ENCODE measurements around the gene DBNDD1.
A peak's percentile ranks its signal among the peaks of the same experiment; 100 is the strongest.

Gene DBNDD1

GRCh38 chr16:89962754-89963498 lies 56.3 kb downstream of the DBNDD1 start:
- Histone ChIP-seq H3K27ac (peak overlapping the region; percentile 33), H3K27me3 (no peaks in the 10 kb centered on the region), H3K4me1 (ENCODE audit: control insufficient read depth in 1 of 2, insufficient read depth in 1 of 2, low read depth in 1 of 2, low read length in 1 of 2) (peaks cover 37 to 42% of the 10 kb centered on the region in 2 experiments), H3K36me3 (peaks cover 96% of the 10 kb centered on the region), H3K9me3 (no peaks in the 10 kb centered on the region), H3K4me3 (ENCODE audit: low read depth in 1 of 2, low read length in 1 of 2) (no peak overlapping the region)
- TF ChIP-seq, protein P1, sequence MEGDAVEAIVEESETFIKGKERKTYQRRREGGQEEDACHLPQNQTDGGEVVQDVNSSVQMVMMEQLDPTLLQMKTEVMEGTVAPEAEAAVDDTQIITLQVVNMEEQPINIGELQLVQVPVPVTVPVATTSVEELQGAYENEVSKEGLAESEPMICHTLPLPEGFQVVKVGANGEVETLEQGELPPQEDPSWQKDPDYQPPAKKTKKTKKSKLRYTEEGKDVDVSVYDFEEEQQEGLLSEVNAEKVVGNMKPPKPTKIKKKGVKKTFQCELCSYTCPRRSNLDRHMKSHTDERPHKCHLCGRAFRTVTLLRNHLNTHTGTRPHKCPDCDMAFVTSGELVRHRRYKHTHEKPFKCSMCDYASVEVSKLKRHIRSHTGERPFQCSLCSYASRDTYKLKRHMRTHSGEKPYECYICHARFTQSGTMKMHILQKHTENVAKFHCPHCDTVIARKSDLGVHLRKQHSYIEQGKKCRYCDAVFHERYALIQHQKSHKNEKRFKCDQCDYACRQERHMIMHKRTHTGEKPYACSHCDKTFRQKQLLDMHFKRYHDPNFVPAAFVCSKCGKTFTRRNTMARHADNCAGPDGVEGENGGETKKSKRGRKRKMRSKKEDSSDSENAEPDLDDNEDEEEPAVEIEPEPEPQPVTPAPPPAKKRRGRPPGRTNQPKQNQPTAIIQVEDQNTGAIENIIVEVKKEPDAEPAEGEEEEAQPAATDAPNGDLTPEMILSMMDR (IDR thresholded peaks at IDR 0.05) = no peak

- H3K36me3 ChIP-seq = peaks cover 93% of the 10 kb centered on the region
These were observed 57.3 kb downstream of the DBNDD1 start for GRCh38 chr16:89961920-89962319.

DNA sequence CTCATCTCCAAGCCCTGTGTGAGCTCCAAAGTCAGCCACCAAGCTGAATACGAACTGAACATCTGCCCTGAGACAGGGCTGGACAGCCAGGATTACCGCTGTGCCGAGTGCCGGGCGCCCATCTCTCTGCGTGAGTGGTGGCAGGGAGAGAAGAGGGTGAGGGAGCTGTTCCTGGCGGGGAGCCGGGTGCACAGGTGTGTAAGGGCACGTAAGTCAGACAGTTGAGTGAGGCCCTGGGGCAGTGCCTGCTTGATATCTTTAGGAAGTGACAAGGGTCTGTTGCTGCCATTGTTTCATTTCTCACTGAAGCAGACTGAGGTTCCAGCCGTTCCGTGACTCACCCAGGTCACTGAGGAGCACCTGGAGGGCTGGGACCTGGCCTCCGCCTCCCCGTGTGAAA lies 58.3 kb downstream of the DBNDD1 start:
- H3K27ac ChIP-seq = no peak overlapping the region
- H3K4me3 ChIP-seq (ENCODE audit: low read depth in 1 of 2, low read length in 1 of 2) = no peak overlapping the region
- TF ChIP-seq, protein P1 (IDR thresholded peaks at IDR 0.05) = no peak
- peaks cover 84% of the 10 kb centered on the region for H3K36me3 ChIP-seq
- H3K27me3 ChIP-seq = no peaks in the 10 kb centered on the region
- H3K4me1 ChIP-seq (ENCODE audit: control insufficient read depth in 1 of 2, insufficient read depth in 1 of 2, low read depth in 1 of 2, low read length in 1 of 2) = peaks cover 41 to 42% of the 10 kb centered on the region in 2 experiments
- no peaks in the 10 kb centered on the region for H3K9me3 ChIP-seq

More at GRCh38 chr16:89961920-89962319, 57.3 kb downstream of the DBNDD1 start:
- Histone ChIP-seq H3K4me1 (ENCODE audit: control insufficient read depth in 1 of 2, insufficient read depth in 1 of 2, low read depth in 1 of 2, low read length in 1 of 2) (peaks cover 37 to 42% of the 10 kb centered on the region in 2 experiments), H3K27me3 (no peaks in the 10 kb centered on the region), H3K9me3 (no peaks in the 10 kb centered on the region), H3K27ac (no peak overlapping the region), H3K4me3 (ENCODE audit: low read depth in 1 of 2, low read length in 1 of 2) (no peak overlapping the region)
- TF ChIP-seq, protein P1 (IDR thresholded peaks at IDR 0.05) = no peak

- no peaks in the 10 kb centered on the region for H3K27me3 ChIP-seq
- TF ChIP-seq, protein P1 (IDR thresholded peaks at IDR 0.05) = no peak
- H3K4me3 ChIP-seq (ENCODE audit: low read depth in 1 of 2, low read length in 1 of 2) = peak overlapping the region; percentile 82 to 92
- H3K9me3 ChIP-seq = no peaks in the 10 kb centered on the region
- H3K27ac ChIP-seq = peak overlapping the region; percentile 98
- H3K36me3 ChIP-seq = peaks cover 77% of the 10 kb centered on the region
- H3K4me1 ChIP-seq (ENCODE audit: control insufficient read depth in 1 of 2, insufficient read depth in 1 of 2, low read depth in 1 of 2, low read length in 1 of 2) = peaks cover 48 to 61% of the 10 kb centered on the region in 2 experiments
These were observed 60.7 kb downstream of the DBNDD1 start for GRCh38 chr16:89958596-89958995.

GRCh38 chr16:89958068-89958467 lies 61.2 kb downstream of the DBNDD1 start:
- TF ChIP-seq, protein P1 (IDR thresholded peaks at IDR 0.05) = peak; percentile 33
- Histone ChIP-seq H3K36me3 (peaks cover 72% of the 10 kb centered on the region), H3K27ac (peak overlapping the region; percentile 98)

More at GRCh38 chr16:89958068-89958467, 61.2 kb downstream of the DBNDD1 start:
- Histone ChIP-seq H3K4me1 (ENCODE audit: control insufficient read depth in 1 of 2, insufficient read depth in 1 of 2, low read depth in 1 of 2, low read length in 1 of 2) (peaks cover 48 to 65% of the 10 kb centered on the region in 2 experiments), H3K4me3 (ENCODE audit: low read depth in 1 of 2, low read length in 1 of 2) (peak overlapping the region; percentile 82 to 92), H3K9me3 (no peaks in the 10 kb centered on the region), H3K27me3 (no peaks in the 10 kb centered on the region)
